Activated T-helper 1 cell treated with anti-CD3 and anti-CD28 coated beads, Interleukin-2, amount 50 U/mL, for 16 hours (primary cell): ENCODE results near the gene RIPOR2.
"Not testable (repeated sequence)": the region's sequence is repeated elsewhere in the genome, so short reads cannot be mapped to it uniquely, and the experiment has no call there.

Source experiments
- DNase-seq, 2 donors: peaks; one replicate each; pipeline ENCODE4 v3.0.0-alpha.2; 2020; ENCODE audit warnings: low read depth in 1 of 2, low spot score in 1 of 2

Gene RIPOR2

DNA sequence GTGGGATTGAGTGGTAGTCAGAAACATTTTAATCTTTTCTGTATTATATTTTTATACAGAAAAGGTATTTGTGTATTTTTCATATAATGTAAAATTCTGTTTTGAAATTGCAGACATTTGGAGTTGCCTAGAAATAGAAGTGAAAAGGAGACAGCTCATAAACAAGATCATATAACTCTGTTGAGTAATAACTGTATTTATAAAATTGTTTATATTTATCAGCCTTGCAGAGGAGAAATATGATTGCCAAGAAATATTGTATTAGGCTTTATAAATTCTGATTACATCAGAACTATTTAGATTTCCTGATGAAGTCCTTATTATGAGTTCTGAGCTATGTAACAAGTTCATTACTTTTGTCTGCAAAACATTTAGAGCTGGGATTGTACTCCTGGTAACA, 55.3 kb downstream of the RIPOR2 start:
- no peak for DNase-seq

DNA sequence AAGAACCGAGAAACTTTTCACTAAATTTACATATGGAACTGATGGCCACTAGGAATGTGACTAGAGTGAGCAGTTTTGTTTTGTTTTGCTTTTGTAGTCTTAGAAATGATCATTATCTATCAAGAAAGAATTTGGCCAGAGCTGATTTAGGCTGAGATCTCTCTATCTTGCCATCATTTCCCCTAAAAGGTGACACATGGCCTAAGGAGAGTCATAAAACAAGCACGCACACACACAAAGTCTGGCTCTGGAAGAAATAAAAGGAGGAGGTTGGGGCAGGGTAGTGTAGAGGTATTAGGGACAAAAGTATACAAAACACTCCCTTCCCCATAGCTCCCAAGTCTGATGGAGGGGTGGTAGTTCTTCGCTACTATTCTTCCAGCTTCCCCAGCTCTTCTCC, 56.4 kb downstream of the RIPOR2 start:
- no peak for DNase-seq

DNA sequence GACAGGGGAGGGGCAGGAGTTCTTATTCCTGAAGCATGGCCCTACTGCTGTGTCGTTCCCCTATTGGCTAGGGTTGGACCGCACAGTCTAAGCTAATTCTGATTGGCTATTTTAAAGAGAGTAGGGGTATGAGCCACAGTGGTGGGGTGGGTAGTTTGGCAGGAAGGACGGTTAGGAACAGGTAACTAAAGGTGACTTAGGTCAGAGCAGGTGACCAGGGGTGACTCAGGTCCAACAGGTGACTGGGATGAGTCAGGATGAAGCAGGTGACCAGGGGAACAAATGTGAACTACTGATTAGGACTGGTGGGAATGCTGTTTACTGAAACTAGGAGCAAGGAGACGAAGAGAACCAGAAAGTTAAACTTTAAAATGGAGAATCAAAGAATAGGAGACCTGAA, 58.0 kb downstream of the RIPOR2 start:
- not testable (repeated sequence) for DNase-seq

DNA sequence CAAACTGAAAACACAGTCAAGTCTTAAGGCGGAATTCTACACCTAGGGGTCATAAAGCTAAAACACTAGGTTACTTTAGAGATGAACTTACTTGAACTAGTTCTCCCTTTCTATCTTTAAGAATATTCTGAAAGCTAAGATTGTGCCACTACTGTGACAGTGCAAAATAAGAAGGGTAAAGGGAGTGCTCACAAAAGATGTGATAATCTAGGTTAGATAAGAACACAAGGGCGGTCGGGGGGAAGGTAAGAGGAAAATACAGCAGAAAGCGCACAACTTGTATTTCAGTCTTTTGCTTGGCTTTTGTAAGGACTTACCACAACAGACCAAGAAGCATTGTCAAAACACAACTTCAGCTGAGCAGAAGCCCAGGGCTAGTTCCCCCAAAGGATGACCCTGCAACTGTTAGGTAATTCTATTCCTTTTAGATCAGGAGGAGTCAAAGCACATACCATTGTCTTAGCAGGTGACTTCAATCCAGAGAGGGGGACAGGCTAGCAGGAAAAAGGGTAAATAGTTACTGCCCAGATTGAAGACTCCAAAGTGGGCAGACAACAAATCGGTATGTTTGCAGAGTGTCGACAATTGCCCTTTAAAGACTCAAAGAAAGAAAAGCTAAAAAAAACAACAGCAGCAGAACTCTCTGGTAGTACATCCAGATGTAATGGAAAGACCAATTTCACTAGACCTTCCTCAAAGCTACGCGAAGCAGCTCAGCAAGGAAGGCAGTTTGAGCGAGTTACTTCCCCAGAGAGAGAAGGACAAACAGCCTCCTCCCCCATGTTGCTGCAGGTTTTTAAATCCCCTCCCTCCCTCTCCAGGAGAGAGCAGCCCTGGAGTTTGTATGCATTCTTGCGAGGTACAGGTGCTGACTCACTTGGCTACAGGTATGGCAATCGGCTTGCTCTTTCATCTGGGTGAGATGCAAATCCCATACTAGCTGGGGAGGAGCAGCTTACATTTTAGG, 59.0 kb downstream of the RIPOR2 start:
- DNase-seq, result no peak

DNA sequence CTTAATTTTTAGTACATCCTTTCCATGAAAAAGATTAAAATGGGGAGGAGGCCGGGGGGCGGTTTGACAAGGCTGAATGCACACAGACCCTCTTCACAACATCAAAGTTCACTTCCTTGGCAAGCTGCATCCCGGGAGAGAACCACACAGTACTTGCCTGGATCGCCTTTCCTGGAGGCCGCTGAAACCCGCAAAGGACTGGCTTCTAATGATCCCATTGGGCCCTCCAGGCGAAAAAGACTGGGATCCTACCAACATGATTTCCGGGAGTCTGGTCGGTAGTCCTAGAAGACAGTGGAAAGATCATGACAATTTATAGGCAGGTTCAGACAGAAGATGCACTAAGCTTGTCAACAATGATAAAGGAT, 60.2 kb downstream of the RIPOR2 start:
- no peak for DNase-seq

DNA sequence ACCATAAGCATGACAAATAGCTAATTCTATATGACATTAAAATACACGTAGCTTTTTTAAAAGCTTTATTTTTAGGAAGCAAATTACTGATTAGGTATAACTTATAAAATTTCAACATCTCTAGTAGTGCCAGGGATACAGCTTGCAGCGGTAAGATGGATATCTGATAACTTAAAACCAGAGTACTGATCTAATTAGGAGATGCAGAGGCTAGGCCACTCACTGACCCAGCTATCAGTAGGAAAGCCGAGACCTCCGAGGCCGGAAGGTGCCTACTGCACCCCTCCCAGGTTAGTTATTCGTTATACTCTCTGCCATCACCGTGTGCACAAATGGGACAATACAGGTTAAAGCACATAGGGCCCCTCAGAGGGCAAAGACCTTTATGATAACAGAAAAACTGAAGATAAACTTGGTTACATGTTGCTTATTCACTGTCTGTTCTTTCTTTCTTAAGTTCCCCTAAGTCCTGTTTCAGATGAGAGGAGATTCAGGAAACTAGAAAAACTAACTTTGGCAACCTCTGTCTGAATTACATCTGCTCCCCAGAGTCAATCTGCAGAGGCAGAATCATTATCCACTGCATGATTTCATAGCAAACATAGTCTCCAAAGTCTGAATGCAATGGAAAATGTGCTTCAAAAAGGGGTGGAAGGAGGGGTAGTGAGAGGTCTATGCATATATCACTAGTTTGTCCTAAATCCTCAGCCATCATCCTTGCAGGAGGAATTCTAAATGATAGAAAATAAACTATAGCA, 60.8 kb downstream of the RIPOR2 start:
- DNase-seq, result no peak

DNA sequence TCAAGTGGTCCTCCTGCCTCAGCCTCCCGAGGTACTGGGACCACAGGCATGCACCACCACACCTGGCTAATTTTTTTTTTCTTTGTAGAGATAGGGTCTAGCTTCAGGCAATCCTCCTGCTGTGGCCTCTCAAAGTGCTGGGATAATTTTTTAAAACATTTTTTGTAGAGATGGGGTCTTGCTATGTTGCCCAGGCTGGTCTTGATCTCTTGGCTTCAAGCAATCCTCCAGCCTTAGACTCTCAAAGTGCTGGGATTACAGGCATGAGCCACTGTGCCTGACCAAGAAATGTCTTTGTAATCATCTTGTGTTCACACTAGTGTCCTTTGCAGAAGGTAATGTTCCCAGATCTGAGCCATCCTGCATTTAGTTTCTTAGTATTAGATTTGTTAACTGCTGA, 61.6 kb downstream of the RIPOR2 start:
- no peak for DNase-seq

DNA sequence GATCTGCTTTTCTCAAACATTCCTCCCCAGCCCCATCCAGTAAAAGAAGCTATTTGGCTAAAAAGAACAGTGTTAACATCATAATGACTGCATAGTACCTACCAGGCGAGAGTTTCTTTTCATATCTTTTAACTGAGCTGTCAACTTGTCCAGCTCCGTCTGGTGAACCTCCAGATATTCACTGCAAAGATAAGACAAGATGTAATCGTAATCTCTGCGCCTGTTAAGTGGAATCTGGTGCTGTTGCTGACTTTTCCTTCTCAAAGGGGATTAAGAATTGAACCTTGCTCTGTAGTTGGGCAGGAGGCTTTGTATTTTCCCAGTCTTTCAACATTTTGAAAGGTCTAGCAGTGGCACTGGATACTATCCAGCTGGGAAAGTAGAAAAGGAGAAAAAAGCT, 63.0 kb downstream of the RIPOR2 start:
- DNase-seq, result no peak

DNA sequence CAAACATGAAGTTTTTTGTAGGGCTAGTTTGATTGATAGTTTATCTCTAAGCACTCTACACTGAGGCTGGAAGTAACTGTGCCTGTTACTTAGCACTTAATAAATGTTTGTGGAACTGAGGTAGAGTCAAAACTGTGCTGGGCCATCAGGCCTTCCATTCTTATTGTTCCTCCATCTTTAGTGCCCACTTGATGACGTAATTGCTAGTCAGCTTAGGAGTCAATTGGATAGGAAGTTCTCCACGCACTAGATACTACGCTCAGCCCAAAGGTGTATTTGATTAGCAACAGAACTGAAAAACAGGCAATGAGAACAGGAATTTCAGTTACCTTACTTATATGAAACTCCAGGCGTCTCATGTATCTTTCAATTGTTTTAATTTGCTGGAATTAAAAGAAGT, 67.0 kb downstream of the RIPOR2 start:
- no peak for DNase-seq

DNA sequence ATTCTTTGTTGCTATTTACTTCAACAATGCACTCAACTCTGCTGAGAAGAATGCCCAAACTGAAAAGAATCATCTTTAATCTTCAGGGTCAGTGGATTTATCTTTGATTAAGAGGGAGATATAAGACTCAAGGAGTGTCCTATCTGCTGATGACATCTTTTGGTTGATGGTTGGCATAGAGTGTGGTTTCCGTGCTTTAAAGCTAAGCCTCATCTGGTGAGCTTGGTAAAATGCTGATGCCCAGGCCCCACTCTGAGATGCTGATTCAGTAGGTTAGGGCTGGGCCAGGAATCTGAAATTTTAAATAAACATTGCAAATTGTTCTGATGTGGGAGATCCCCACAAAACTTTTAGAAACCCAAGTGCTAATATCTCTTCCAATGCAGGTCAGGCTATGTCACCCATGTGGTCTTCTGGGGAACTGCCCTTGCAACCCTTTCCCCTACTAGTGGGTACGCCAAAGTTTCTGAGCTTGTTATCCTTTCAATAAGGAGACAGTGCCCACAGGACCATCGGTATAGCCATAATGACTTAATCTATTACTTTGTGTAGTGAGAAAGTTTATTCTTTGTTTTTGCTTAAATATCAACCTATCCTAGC, 68.6 kb downstream of the RIPOR2 start:
- no peak for DNase-seq

DNA sequence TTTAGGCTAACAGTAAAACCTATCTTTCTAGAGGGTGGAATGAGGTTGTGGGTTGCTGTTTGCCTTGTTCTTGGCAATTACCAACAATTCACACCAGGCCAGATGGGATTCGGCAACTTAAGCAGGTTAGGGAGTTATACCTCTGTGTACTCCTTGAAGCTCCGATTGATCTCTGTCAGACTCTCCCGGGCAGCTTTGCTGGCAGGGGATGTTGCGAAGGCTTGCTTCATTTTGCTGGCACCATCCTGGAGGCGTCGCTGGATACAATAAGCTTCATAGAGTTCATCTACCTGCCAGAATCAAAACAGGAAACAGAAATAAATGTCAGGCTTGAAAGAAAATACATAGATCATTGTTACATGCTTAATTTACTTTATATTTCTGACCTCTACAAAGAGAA, 70.6 kb downstream of the RIPOR2 start:
- no peak for DNase-seq

DNA sequence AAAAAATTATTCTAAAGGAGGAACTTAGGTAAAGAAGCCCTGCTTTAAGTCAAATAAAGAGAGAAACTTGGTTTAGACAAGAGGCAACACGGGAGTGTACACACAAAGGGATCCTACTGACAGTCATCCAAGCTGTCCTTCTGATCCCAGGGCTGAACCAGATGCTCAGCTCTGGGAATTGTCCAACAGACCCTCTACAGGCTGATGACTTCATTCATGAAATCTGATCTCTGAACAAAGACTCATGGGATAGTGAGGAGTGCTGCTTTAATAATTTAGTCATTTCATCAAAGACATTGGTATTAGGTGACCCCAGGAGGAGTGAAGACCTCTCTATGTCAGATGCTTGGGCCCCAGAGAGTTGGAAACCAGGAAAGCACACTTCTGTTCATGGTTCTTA, 71.4 kb downstream of the RIPOR2 start:
- no peak for DNase-seq

DNA sequence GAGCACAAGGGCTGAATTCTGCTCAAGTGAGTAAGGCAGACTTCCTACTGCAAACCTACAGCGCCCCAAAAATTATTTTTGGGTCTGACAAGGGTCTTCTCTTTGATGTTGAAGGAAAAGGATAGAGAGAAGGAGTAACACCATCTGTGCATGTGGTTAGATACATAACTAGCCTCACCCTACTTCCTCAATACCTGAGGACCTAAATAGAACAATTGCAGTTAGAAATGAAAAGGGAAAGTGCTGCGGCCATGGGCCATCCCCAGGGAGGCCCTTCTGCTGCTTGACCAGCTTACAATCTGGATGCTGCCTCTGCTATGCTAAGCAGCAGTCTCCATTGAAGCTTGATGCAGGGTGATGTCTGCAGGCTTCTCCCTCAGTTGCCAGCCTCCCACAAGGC, 73.8 kb downstream of the RIPOR2 start:
- DNase-seq, result no peak

DNA sequence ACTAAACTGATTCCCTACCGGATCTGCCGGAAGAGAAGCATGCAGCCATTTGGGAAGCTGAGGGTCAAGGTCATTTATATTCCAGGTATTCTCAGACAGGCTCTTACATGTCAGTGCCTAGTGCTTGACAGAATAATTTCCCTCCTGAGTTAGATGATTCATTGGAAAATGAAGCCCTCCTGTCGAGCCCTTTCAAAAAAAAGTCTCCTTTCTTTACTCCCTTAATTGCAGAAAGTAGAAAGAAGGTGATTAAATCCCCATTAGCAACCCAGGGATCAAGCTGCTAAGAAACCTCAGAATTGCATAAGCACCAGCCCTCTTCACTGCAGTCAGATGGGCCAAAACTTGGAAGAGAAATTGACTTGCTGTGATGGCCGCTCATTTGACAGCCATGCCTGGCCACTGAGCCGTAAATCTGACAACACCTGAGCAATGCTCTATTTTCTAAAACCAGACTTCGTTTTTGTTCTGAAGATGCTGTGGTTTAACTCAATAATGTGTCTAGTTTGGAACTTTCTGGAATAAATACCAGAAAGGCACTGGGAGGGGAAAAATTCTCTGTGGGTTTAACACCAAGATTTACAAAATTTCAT, 76.1 kb downstream of the RIPOR2 start:
- DNase-seq, result no peak

DNA sequence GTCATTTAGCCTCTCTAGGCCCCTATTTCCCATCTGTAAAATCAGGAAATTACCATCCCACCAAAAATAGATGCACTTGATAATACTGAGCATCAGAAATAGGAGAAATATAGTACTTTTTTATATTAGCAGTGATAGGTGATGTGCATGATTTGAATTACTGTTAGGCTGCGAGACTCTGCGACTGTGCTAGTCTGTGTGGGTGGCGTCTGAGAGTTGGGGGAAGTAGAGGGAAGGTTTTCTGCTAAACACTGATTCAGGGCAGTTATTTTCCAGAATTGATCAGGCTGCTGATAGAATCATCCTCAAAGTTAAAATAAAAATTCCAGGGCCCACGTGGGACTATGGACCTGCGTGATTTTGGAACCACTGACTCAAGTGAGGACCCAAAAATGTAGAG, 76.6 kb downstream of the RIPOR2 start:
- DNase-seq, result no peak

DNA sequence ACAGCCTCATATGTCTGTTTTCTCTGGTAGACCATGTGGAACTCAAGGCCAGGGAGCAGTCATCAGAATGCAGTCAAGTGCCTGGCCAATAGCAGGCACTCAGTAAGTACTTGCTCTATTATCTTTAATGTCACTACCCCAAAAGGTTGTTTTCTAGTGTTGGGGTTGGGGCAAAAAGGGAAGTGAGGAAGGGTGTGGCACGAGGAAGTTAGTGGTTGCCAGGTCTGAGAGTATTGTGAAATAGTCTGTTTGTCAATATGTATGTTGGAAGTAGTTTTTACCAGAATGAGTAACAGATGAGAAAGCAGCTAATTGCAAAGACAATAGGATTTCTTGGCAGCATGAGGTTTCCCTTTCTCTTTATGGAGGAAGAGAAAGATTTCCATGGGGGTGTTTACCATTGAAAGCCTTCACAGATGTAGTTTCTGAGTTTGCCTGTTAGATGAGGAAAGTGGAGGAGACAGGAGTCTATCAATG, 77.5 kb downstream of the RIPOR2 start:
- DNase-seq, result no peak

DNA sequence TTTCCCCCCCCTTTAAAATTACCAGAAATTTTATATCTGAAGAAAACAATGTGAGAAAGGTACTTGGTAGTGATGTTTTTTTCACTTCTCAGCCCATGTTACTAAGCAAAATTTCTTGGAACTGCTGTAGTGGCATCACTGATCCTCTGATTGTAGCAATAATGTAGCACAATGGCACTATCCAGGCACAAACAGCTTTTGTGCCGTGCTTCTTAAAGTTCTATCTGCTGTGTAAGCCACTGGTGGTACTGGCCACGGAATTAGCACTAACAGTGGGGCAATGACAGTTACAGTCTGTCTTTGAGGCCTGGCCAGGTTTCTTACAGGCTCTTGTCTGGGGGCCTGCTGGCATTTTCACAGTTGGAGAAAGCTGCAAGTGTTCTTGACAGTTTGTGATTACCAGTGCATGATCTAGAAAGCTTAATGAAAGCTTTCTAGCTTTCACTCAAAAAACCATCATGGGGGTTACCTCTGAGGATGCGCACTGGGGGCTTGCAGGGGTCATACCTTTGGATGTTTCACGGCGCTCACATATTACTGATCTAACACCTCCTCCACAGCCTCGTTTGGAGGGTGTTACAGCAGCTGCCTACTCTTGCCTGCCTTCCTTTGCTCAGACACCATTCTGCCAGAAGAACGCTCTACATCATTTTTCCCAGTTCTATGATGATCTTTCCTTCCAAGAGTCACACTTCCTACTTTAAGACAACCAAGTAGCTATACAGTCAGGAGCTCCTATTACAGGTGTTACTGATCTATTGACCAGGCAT, 78.7 kb downstream of the RIPOR2 start:
- DNase-seq, result no peak

DNA sequence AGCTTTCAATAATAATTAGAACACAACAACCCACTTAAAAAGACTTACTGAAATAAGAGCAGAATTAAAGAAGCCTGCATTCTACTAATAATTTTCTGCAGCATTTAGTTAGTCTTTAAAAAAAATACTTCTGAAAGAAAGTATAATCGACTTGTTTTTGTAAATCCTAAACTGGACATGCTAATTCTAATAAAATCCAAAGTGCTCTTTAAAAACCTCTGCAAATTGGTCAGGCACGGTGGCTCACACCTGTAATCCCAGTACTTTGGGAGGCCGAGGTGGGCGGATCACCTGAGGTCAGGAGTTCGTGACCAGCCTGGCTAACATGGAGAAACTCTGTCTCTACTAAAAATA, 79.5 kb downstream of the RIPOR2 start:
- no peak for DNase-seq

DNA sequence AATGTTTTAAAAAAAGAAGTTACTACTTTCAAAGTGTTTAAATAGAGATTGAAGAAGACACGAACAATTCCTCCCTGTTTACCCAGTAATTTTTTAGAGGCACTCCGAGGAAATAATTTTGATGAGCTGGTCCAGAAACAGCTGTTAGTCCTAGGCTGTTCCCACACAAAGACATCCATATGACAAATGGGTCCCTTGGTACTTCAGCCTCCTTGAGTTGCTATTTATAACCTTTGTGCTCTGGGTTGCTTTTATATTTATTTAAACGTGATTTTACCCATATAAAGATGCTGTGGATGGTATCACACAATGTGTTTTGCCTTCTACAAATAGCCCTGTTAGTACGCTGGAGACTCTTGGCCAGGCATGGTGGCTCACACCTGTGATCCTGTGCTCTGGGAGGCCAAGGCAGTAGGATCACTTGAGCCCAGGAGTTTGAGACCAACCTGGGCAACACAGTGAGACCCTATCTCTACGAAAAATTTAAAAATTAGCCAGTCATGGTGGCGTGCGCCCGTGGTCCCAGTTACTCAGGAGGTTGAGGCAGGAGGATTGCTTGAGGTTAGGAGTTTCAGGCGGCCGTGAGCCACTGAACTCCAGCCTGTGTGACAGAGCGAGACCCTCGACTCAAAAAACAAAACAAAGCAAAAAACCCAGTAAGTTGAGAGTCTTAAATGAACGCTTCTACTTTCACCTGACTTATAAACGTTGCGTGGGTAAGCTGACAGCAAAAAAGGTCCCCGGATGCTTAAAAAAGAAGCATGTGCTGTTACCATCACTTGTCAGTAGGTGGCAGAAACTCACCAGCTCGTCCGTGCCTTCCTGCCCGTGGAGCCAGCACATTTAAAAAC, 80.1 kb downstream of the RIPOR2 start:
- peak; percentile 26 to 49 for DNase-seq

DNA sequence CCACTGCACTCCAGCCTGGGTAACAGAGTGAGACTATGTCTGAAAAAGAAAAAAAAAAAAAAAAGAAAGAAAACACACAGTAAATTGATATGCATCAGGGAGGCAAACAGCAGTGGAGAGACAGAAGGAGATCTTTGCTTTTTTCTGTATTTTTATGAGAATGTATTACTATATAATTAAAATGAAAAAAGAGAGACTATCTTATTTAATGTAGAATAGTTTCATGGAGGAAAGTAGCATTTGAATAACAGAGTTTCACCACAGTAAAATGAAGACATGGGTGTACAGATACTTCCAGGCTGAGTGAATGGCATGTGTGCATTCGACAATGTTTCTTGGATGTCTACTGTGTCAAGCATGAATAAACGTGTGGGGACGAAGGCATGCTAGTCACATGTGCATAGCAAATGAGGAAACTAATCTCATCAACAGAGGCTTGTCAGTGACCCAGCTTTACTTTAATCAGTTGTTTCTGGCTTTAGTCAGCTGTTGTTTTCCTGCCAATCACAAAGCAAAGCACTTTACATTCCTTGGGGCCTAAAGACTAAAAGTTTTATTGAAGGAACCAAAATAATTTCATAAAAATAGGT, 81.6 kb downstream of the RIPOR2 start:
- no peak for DNase-seq
